Peyer's patch (tissue), 4 donors: ENCODE results near the gene ADAMTS16. TPM values are rescaled to one million over a fixed set of nuclear protein-coding genes. Genes with fewer than 3 reads are reported as not detected.

Experiments used
- DNase-seq, 3 donors: peaks; one replicate each; pipeline ENCODE4 v3.0.0-alpha.2; 2017 to 2019
- H3K27ac ChIP-seq, 4 donors: fragments of 200-600 bp; sonication (generic); one replicate each; pipeline ENCODE4 v1.5.1; 2016 to 2019
- H3K27me3 ChIP-seq, 2 donors: fragments of 200-600 bp; sonication (generic); one replicate each; pipeline ENCODE4 v1.5.1; 2019
- H3K36me3 ChIP-seq, 3 donors: fragments of 200-600 bp; sonication (generic); one replicate each; pipeline ENCODE4 v1.5.1; 2016 to 2019
- H3K4me1 ChIP-seq, 4 donors: fragments of 200-600 bp; sonication (generic); one replicate each; pipeline ENCODE4 v1.5.1; 2016 to 2019
- H3K4me3 ChIP-seq, 4 donors: fragments of 200-600 bp; sonication (generic); 1 replicate in 3 of 4; 2 replicates in 1 of 4; pipeline ENCODE4 v1.5.1; 2016 to 2019; ENCODE audit warnings: mild to moderate bottlenecking in 1 of 4
- H3K9me3 ChIP-seq, 4 donors: fragments of 200-600 bp; sonication (generic); one replicate each; pipeline ENCODE4 v1.5.1; 2016 to 2019; ENCODE audit warnings: mild to moderate bottlenecking in 1 of 4
- POLR2A ChIP-seq, 2 donors: fragments of 450-650 bp; IDR thresholded peaks; one replicate each; pipeline ENCODE4 v1.5.1; 2017; ENCODE audit warnings: antibody characterized with exemption in 2 of 2, mild to moderate bottlenecking in 2 of 2, moderate library complexity in 2 of 2
- total RNA-seq, 4 donors: library from RNA; depleted of rRNA; stranded (reverse); fragments of >200 nt; gene quantifications; one replicate each; pipeline ENCODE4 v1.1.0, GENCODE V29; 2016
- TF ChIP-seq, protein P1 (sequence below), 6 experiments: fragments of 450-650 bp in 4 of 6; fragments of 200-600 bp in 2 of 6; sonication (generic) in 1 of 6; IDR thresholded peaks; one replicate each; pipeline ENCODE4 v1.5.1; 2017 to 2019; ENCODE audit warnings: antibody characterized with exemption in 6 of 6, mild to moderate bottlenecking in 3 of 6, moderate library complexity in 1 of 6

Gene ADAMTS16
- total RNA-seq, 4 donors from 2014 or later = 1.7 TPM; not detected in 3

DNA sequence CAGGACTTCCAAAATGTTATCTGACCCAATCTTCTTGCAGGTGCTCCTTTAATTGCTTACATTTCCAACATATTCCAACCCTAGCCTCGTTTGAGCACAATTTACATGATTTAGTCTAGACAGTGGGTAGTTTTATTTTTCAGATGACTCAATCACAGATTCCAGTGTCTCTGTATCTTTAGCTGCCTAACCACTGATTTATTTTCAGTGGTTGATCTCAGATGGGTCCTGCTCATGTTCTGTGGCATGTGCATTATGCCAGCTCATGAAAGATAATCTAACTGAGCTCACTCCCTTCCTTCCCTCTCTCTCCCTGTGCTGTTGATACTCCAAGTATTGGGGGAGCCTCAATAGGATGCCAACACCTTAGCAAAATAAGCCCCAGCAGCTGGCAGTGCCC lies 176.2 kb downstream of the ADAMTS16 start:
- H3K4me3 ChIP-seq = no peak overlapping the region

DNA sequence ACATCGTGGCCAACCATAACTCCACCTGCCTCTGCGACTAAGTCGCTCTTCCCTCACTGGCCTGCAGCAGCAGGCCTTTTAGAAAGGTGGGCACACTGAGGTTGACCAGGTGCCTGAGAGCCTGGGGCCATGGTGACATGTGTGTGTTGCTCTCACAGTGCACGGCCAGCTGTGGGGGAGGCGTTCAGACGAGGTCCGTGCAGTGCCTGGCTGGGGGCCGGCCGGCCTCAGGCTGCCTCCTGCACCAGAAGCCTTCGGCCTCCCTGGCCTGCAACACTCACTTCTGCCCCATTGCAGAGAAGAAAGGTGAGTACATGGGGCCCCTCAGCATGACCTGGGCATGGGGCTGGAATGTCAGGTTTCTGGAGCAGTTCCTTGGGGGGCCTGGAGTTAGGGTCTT lies 177.8 kb downstream of the ADAMTS16 start:
- H3K36me3 ChIP-seq = no peaks in the 10 kb centered on the region
- H3K9me3 ChIP-seq = no peaks in the 10 kb centered on the region
- H3K27me3 ChIP-seq = no peaks in the 10 kb centered on the region
- no peak for DNase-seq
- no peaks in the 10 kb centered on the region for H3K4me1 ChIP-seq
- H3K27ac ChIP-seq = no peak overlapping the region
- H3K4me3 ChIP-seq = no peak overlapping the region
- TF ChIP-seq POLR2A (IDR thresholded peaks at IDR 0.05) = no peak
- TF ChIP-seq, protein P1, sequence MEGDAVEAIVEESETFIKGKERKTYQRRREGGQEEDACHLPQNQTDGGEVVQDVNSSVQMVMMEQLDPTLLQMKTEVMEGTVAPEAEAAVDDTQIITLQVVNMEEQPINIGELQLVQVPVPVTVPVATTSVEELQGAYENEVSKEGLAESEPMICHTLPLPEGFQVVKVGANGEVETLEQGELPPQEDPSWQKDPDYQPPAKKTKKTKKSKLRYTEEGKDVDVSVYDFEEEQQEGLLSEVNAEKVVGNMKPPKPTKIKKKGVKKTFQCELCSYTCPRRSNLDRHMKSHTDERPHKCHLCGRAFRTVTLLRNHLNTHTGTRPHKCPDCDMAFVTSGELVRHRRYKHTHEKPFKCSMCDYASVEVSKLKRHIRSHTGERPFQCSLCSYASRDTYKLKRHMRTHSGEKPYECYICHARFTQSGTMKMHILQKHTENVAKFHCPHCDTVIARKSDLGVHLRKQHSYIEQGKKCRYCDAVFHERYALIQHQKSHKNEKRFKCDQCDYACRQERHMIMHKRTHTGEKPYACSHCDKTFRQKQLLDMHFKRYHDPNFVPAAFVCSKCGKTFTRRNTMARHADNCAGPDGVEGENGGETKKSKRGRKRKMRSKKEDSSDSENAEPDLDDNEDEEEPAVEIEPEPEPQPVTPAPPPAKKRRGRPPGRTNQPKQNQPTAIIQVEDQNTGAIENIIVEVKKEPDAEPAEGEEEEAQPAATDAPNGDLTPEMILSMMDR (IDR thresholded peaks at IDR 0.05) = no peak

More for the DNA sequence above, 176.2 kb downstream of the ADAMTS16 start:
- TF ChIP-seq, protein P1 (IDR thresholded peaks at IDR 0.05) = no peak
- TF ChIP-seq POLR2A (IDR thresholded peaks at IDR 0.05) = no peak
- Histone ChIP-seq H3K9me3 (no peaks in the 10 kb centered on the region), H3K27ac (no peak overlapping the region), H3K4me1 (no peaks in the 10 kb centered on the region), H3K36me3 (no peaks in the 10 kb centered on the region), H3K27me3 (no peaks in the 10 kb centered on the region)
- no peak for DNase-seq

DNA sequence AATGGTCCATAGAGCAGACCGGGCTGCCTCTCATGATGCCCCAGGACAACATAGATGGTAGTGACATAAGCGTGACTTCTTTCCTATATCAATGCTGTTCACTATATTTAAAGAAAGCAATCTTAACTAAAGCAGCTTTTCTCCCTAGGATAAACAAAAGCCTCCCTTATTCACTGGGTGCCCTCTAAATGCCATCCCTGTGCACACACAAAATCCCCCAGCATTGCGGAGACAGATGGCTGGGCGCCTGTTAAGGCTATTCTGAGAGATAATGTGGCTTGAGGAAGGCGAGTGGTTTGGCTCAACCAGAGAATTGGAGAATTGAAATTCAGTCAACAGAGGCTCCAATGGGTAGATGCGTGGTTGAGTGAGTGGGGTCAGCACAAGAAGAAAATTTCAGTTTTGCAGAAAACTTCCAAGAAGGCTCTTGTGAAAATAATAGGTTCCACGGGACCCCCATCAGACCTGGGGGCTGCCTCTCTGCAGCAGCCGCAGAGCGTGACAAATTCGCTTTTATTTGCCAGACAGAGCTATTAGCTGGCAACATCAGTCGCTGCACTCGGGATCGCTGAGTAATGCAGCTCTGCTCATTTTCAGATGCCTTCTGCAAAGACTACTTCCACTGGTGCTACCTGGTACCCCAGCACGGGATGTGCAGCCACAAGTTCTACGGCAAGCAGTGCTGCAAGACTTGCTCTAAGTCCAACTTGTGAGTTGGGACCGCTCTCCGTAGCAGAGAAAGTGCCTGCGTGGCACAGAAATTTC lies 178.5 kb downstream of the ADAMTS16 start:
- H3K4me3 ChIP-seq = no peak overlapping the region
- H3K27ac ChIP-seq = no peak overlapping the region
- no peak for DNase-seq
- H3K27me3 ChIP-seq = no peaks in the 10 kb centered on the region
- H3K4me1 ChIP-seq = no peaks in the 10 kb centered on the region
- TF ChIP-seq, protein P1 (IDR thresholded peaks at IDR 0.05) = no peak
- no peak for TF ChIP-seq POLR2A (IDR thresholded peaks at IDR 0.05)
- no peaks in the 10 kb centered on the region for H3K9me3 ChIP-seq
- no peaks in the 10 kb centered on the region for H3K36me3 ChIP-seq

DNA sequence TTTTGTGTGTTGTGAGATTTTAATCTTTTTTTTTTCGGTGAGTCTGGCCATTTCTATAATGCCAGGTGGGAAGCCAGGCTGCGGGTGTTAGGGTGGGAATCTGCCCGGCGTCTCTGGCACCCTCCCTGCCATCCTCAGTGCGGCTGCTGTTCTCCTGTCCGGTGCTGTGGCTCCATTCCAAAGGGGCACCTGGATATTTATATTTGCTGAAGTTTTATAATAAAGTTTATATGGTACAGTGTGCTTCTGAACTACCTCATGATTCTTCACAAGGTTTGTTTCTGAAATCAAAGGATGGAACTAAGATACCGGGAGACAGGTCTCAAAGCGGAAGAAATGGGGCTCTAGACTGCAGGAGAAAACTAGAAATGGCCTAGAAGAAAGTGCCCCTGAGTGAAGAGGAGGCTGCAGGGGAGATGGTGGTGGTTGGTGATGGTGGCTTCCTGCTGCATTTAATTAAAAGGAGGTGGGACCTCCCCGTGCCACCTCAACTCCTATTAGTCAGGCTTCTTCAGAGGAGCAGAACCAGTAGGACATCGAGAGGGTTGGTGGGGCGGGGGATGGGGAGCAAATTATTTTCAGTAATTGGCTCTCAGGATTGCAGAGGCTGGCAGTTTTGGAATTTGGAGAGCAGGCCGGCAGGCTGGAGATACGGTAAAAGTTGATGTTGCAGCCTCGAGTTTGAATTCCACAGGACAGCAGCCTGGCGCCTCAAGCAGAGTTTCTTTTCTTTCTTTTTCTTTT lies 180.1 kb downstream of the ADAMTS16 start:
- TF ChIP-seq, protein P1 (IDR thresholded peaks at IDR 0.05) = no peak
- TF ChIP-seq POLR2A (IDR thresholded peaks at IDR 0.05) = no peak
- Histone ChIP-seq H3K4me1 (no peaks in the 10 kb centered on the region), H3K9me3 (no peaks in the 10 kb centered on the region), H3K27me3 (no peaks in the 10 kb centered on the region), H3K27ac (no peak overlapping the region), H3K4me3 (no peak overlapping the region), H3K36me3 (no peaks in the 10 kb centered on the region)
- DNase-seq = no peak

DNA sequence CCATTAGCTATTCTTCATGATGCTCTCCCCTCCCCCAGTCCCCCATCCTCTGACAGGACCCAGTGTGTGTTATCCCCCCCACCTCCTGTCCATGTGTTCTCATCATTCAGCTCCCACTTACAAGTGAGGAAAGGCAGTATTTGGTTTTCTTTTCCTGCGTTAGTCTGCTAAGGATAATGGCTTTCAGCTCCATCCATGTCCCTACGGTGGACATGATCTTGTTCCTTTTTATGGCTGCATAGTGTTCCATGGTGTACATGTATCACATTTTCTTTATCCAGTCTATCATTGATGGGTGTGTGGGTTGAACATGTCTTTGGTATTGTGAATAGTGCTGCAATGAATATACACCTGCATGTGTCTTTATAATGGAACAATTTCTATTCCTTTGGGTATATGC lies 181.0 kb downstream of the ADAMTS16 start:
- Histone ChIP-seq H3K4me1 (no peaks in the 10 kb centered on the region), H3K36me3 (no peaks in the 10 kb centered on the region), H3K27me3 (no peaks in the 10 kb centered on the region), H3K9me3 (no peaks in the 10 kb centered on the region), H3K4me3 (no peak overlapping the region), H3K27ac (no peak overlapping the region)
- no peak for DNase-seq
- TF ChIP-seq, protein P1 (IDR thresholded peaks at IDR 0.05) = no peak
- TF ChIP-seq POLR2A (IDR thresholded peaks at IDR 0.05) = no peak
